A549 (cell line): ENCODE results near the gene TANGO2. TPM values are rescaled to one million over a fixed set of nuclear protein-coding genes. Genes with fewer than 3 reads are reported as not detected.

Source experiments
- ATAC-seq, 2 experiments: fragments of 200-7000 bp in 1 of 2; fragments of >200 bp in 1 of 2; cut with Nextera tagmentation in 1 of 2; cut with Tn5 transposase in 1 of 2; 3 replicates each; pipeline versions ENCODE4 v1.8.0 to v1.9.1; 2018 to 2020; ENCODE audit warnings: mild to moderate bottlenecking in 1 of 2, moderate library complexity in 1 of 2
- CTCF ChIA-PET: fragments of 300-600 bp; sonication (Branson Sonifier 250); formaldehyde crosslinking; extraction: SDS; loops from one replicate; lab custom pipeline; 2021; ENCODE audit warnings: antibody characterized with exemption, inconsistent platforms; lab: Yijun Ruan, JAX
- POLR2A ChIA-PET: fragments of 350-600 bp; formaldehyde crosslinking; extraction: SDS; loops from one replicate; lab custom pipeline; 2021; ENCODE audit warnings: antibody characterized with exemption, inconsistent platforms; lab: Yijun Ruan, JAX
- DNase-seq, 2 experiments: peaks; one replicate each; pipeline versions ENCODE4 v3.0.0 to v3.0.0-alpha.2; 2011 to 2016; ENCODE audit warnings: low read depth in 1 of 2, low spot score in 1 of 2
- FAIRE-seq: peaks from 2 replicates; lab custom pipeline; 2011; peaks lifted over from hg19 to GRCh38; lab: Jason Lieb, UNC
- H3K27ac ChIP-seq, 2 experiments: fragments of >200 bp; sonication (Bioruptor Twin); formaldehyde crosslinking; 3 replicates each; pipeline ENCODE4 v1.5.1; 2016 to 2017
- H3K4me1 ChIP-seq: fragments of >200 bp; sonication (Bioruptor Twin); formaldehyde crosslinking; 3 replicates; pipeline ENCODE4 v1.6.1; 2016
- H3K4me2 ChIP-seq: fragments of >200 bp; sonication (Bioruptor Twin); formaldehyde crosslinking; 3 replicates; pipeline ENCODE4 v1.6.1; 2016
- H3K4me3 ChIP-seq: fragments of >200 bp; sonication (Bioruptor Twin); formaldehyde crosslinking; 3 replicates; pipeline ENCODE4 v1.5.1; 2016
- H3K9me3 ChIP-seq: fragments of >200 bp; sonication (Bioruptor Twin); formaldehyde crosslinking; 3 replicates; pipeline ENCODE4 v1.6.1; 2016
- BHLHE40 ChIP-seq: IDR thresholded peaks from 2 replicates; pipeline ENCODE4 v1.6.1; 2012; ENCODE audit warnings: low read depth, low read length, inconsistent platforms
- CBX2 ChIP-seq: fragments of 200-600 bp; sonication (generic); IDR thresholded peaks from 2 replicates; pipeline ENCODE4 v1.6.1; 2016; ENCODE audit warnings: low read depth, mild to moderate bottlenecking, borderline replicate concordance
- CBX8 ChIP-seq: fragments of 200-600 bp; sonication (generic); IDR thresholded peaks from 2 replicates; pipeline ENCODE4 v1.6.1; 2016
- CEBPB ChIP-seq, 2 experiments: fragments of >200 bp in 1 of 2; sonication (Bioruptor Twin) in 1 of 2; formaldehyde crosslinking in 1 of 2; IDR thresholded peaks; 2 replicates each; pipeline ENCODE4 v1.6.1; 2012 to 2016
- EHF ChIP-seq: fragments of 250-450 bp; sonication (Bioruptor Pico); IDR thresholded peaks from 2 replicates; pipeline ENCODE4 v1.5.0; 2020; ENCODE audit warnings: mild to moderate bottlenecking
- EHMT2 ChIP-seq: fragments of 200-600 bp; sonication (generic); IDR thresholded peaks from 2 replicates; pipeline ENCODE4 v1.6.1; 2016; ENCODE audit warnings: antibody characterized with exemption, low read depth, mild to moderate bottlenecking, moderate library complexity
- ESRRA ChIP-seq: fragments of 150-350 bp; IDR thresholded peaks from 2 replicates; pipeline ENCODE4 v1.6.1; 2014; ENCODE audit warnings: mild to moderate bottlenecking, low read length, borderline replicate concordance
- FOSB ChIP-seq: fragments of 250-450 bp; sonication (Bioruptor Pico); IDR thresholded peaks from 2 replicates; pipeline ENCODE4 v1.5.0; 2020; ENCODE audit warnings: mild to moderate bottlenecking, moderate library complexity
- FOSL2 ChIP-seq, 2 experiments: fragments of 450-650 bp in 1 of 2; fragments of >200 bp in 1 of 2; sonication (Bioruptor Twin) in 1 of 2; formaldehyde crosslinking; IDR thresholded peaks; 2 replicates each; pipeline versions ENCODE4 v1.5.0 to v1.6.1; 2016 to 2020; ENCODE audit warnings: mild to moderate bottlenecking in 1 of 2, moderate library complexity in 1 of 2
- HDAC2 ChIP-seq: fragments of 200-600 bp; sonication (generic); IDR thresholded peaks from 2 replicates; pipeline ENCODE4 v1.6.1; 2016
- HMGXB4 ChIP-seq: fragments of 250-450 bp; sonication (Bioruptor Pico); IDR thresholded peaks from 2 replicates; pipeline ENCODE4 v1.5.0; 2021; ENCODE audit warnings: mild to moderate bottlenecking, moderate library complexity, borderline replicate concordance
- JUN ChIP-seq, 2 experiments: fragments of >200 bp; sonication (Bioruptor Twin); formaldehyde crosslinking; IDR thresholded peaks; 2 replicates in 1 of 2; 3 replicates in 1 of 2; pipeline ENCODE4 v1.6.1; 2016 to 2017
- KDM5A ChIP-seq: fragments of 200-600 bp; sonication (generic); IDR thresholded peaks from 2 replicates; pipeline ENCODE4 v1.6.1; 2016; ENCODE audit warnings: antibody characterized with exemption, mild to moderate bottlenecking
- NFE2L2 ChIP-seq: fragments of 150-350 bp; conservative IDR thresholded peaks from 2 replicates; pipeline ENCODE4 v1.6.1; 2014; ENCODE audit warnings: low read length
- NPAS2 ChIP-seq: fragments of 250-450 bp; sonication (Bioruptor Pico); IDR thresholded peaks from 2 replicates; pipeline ENCODE4 v1.8.0; 2022; ENCODE audit warnings: mild to moderate bottlenecking, moderate library complexity, borderline replicate concordance
- PHF8 ChIP-seq: fragments of 200-600 bp; sonication (generic); IDR thresholded peaks from 2 replicates; pipeline ENCODE4 v1.6.1; 2016; ENCODE audit warnings: low read depth, mild to moderate bottlenecking, antibody characterized with exemption, moderate library complexity, borderline replicate concordance
- RARB ChIP-seq: fragments of 250-450 bp; sonication (Bioruptor Pico); IDR thresholded peaks from 2 replicates; pipeline ENCODE4 v1.8.0; 2021; ENCODE audit warnings: mild to moderate bottlenecking, moderate library complexity
- RFX5 ChIP-seq: fragments of 450-650 bp; IDR thresholded peaks from 2 replicates; pipeline ENCODE4 v1.7.1; 2014; ENCODE audit warnings: antibody characterized with exemption, mild to moderate bottlenecking, moderate library complexity
- SMC3 ChIP-seq: fragments of >200 bp; sonication (Bioruptor Twin); formaldehyde crosslinking; IDR thresholded peaks from 3 replicates; pipeline ENCODE4 v1.6.1; 2018; ENCODE audit warnings: inconsistent platforms
- ZNF302 ChIP-seq: fragments of 250-450 bp; sonication (Bioruptor Pico); IDR thresholded peaks from 2 replicates; pipeline ENCODE4 v1.9.0; 2021; ENCODE audit warnings: inconsistent platforms, mild to moderate bottlenecking, moderate library complexity
- ZSCAN20 ChIP-seq: fragments of 250-450 bp; sonication (Bioruptor Pico); IDR thresholded peaks from 2 replicates; pipeline ENCODE4 v1.8.0; 2022; ENCODE audit warnings: mild to moderate bottlenecking, moderate library complexity
- WGBS: methylation state at CpG from one replicate; pipeline ENCODE4 v1.1.6; 2017; ENCODE audit errors: missing lambda C conversion rate; 5-methylcytosine and 5-hydroxymethylcytosine counted together
- polyA plus RNA-seq, 4 experiments: library from polyadenylated mRNA; depleted of rRNA in 3 of 4; stranded (reverse); fragments of >200 nt; fragmentation: RNase III in 1 of 4; extraction: RNeasy Plus Mini Kit Qiagen cat#74134 plus additional on column Dnase treatment in 1 of 4; gene quantifications; 2 replicates in 3 of 4; 3 replicates in 1 of 4; pipeline ENCODE4 v1.2.3, GENCODE V29; 2011 to 2017
- TF ChIP-seq, protein P1 (sequence below): IDR thresholded peaks from 2 replicates; pipeline ENCODE4 v1.6.1; 2012

TANGO2 gene
- polyA plus RNA-seq, 2 of the 4 experiments (the other 2 are of a cell fraction) = 13.2 to 13.8 TPM

DNA sequence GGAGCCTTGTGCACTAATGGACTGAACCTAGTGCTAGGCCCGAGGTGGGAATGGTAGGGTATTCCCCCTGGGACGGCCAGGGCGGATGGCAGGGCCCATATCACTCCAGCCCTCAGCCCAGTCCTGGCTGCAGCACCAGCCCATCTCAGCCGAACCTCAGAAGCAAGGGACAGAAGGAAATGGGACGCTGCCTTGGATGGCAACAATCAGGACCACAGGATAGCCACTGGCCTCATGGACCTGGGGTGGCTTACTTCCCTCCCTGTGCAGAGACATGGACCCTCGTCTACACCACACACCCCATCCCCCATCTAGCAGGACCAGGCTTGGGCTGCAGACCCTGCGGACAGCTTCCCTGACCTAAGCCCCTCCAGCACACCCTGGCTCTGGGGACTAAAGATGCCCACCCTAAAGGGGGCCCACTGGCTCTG, 28.4 kb upstream of the TANGO2 start (continued):
- no peak for TF ChIP-seq ESRRA
- TF ChIP-seq, protein P1, sequence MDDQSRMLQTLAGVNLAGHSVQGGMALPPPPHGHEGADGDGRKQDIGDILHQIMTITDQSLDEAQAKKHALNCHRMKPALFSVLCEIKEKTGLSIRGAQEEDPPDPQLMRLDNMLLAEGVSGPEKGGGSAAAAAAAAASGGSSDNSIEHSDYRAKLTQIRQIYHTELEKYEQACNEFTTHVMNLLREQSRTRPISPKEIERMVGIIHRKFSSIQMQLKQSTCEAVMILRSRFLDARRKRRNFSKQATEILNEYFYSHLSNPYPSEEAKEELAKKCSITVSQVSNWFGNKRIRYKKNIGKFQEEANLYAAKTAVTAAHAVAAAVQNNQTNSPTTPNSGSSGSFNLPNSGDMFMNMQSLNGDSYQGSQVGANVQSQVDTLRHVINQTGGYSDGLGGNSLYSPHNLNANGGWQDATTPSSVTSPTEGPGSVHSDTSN = no peak
- TF ChIP-seq, all 56 proteins: peak for 0

GRCh38 chr22:19992921-19993355, 28.0 kb upstream of the TANGO2 start:
- WGBS = 90% methylated on average over 2 of the region's 6 CpGs
- TF ChIP-seq KDM5A (no peak), JUN (IDR thresholded peaks at IDR 0.05) (no peak), CEBPB (IDR thresholded peaks at IDR 0.05) (no peak), PHF8 (no peak), EHF (CRISPR knock-in tag) (no peak)
- TF ChIP-seq, all 56 proteins: peak for 0
- no peak for DNase-seq
- ChIA-PET CTCF (no interaction called here), POLR2A (no interaction called here)
- FAIRE-seq = no peak
- no peaks in the 10 kb centered on the region for H3K9me3 ChIP-seq
- no peak overlapping the region for H3K4me3 ChIP-seq
- no peak overlapping the region for H3K4me2 ChIP-seq
- H3K27ac ChIP-seq = no peak overlapping the region
- ATAC-seq = no peak
- H3K4me1 ChIP-seq = no peaks in the 10 kb centered on the region

DNA sequence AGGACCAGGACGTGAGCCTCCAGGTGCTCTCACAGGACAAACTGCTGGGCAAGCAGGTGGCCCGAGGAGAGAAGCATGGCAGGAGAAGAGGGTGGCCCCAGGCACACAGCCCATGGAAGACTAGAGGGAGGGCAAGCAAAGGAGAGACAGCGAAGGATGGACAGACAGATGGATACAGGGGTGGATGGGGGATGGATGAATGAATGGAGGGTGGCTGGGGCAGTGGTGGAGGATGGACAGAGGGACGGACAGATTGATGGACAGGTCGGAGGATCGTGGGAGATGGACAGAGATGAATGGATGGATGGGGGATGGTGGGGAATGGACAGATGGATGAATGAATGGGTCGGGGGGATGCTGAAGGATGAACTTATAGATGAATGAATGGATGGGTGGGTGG, 27.0 kb upstream of the TANGO2 start:
- H3K4me3 ChIP-seq = no peak overlapping the region
- H3K27ac ChIP-seq = no peak overlapping the region
- no peak overlapping the region for H3K4me2 ChIP-seq
- TF ChIP-seq RFX5 = no peak
- TF ChIP-seq HDAC2 = no peak
- TF ChIP-seq, protein P1 = no peak
- no peak for TF ChIP-seq EHMT2
- TF ChIP-seq CBX2 = no peak
- no peak for TF ChIP-seq FOSL2 (IDR thresholded peaks at IDR 0.05)
- TF ChIP-seq FOSL2 (CRISPR knock-in tag; IDR thresholded peaks at IDR 0.05) = no peak
- TF ChIP-seq SMC3 = no peak
- TF ChIP-seq HMGXB4 (CRISPR knock-in tag) = no peak
- TF ChIP-seq NFE2L2 = no peak
- TF ChIP-seq BHLHE40 = no peak
- TF ChIP-seq CBX8 = no peak
- no peak for TF ChIP-seq ZNF302
- no peak for TF ChIP-seq NPAS2
- TF ChIP-seq FOSB = no peak
- no peak for TF ChIP-seq RARB (CRISPR knock-in tag)
- no peak for TF ChIP-seq ESRRA
- TF ChIP-seq ZSCAN20 (CRISPR knock-in tag) = no peak
- FAIRE-seq = no peak
- 67% methylated on average over 7 of the region's 7 CpGs for WGBS
- ChIA-PET CTCF (no interaction called here), POLR2A (no interaction called here)
- no peaks in the 10 kb centered on the region for H3K9me3 ChIP-seq
- no peaks in the 10 kb centered on the region for H3K4me1 ChIP-seq
- ATAC-seq = no peak
- DNase-seq = no peak
